B cell (primary cell): ENCODE results near the gene C21orf58. TPM values are rescaled to one million over a fixed set of nuclear protein-coding genes. Genes with fewer than 3 reads are reported as not detected.

Experiments
- ATAC-seq: fragments of 200-7000 bp; cut with Tn5 transposase; one replicate; pipeline ENCODE4 v1.10.0; 2021; ENCODE audit warnings: low read depth, mild to moderate bottlenecking, moderate number of reproducible peaks, moderate library complexity
- CTCF ChIA-PET: fragments of 350-600 bp; sonication (Branson Sonifier 250); formaldehyde crosslinking; loops from one replicate; lab custom pipeline; 2021; ENCODE audit warnings: antibody characterized with exemption, inconsistent platforms; lab: Charles Lee
- POLR2A ChIA-PET: fragments of 350-600 bp; sonication (Branson Sonifier 250); formaldehyde crosslinking; loops from one replicate; lab custom pipeline; 2021; ENCODE audit warnings: antibody characterized with exemption; lab: Charles Lee
- DNase-seq: peaks from one replicate; pipeline ENCODE4 v3.0.0; 2013
- H2AFZ ChIP-seq: 2 replicates; pipeline ENCODE4 v1.6.1; 2012; ENCODE audit warnings: mild to moderate bottlenecking, low read depth, low read length; ENCODE audit not compliant: insufficient read depth, poor library complexity, severe bottlenecking
- H3K27ac ChIP-seq, 2 donors: 1 replicate in 1 of 2; 2 replicates in 1 of 2; pipeline ENCODE4 v1.5.1; 2012 to 2013; ENCODE audit warnings: low read length in 2 of 2, mild to moderate bottlenecking in 2 of 2, moderate library complexity in 1 of 2
- H3K27me3 ChIP-seq, 4 experiments: fragments of 200-600 bp in 1 of 4; sonication (generic) in 1 of 4; replicated peaks in 1 of 4; 1 replicate in 2 of 4; 2 replicates in 2 of 4; pipeline versions ENCODE4 v1.6.1 to v1.7.0; 2013 to 2016; ENCODE audit warnings: low read length in 3 of 4, mild to moderate bottlenecking in 2 of 4, mixed read lengths in 1 of 4, moderate library complexity in 1 of 4; ENCODE audit not compliant: insufficient read depth in 4 of 4, control insufficient read depth in 3 of 4; ENCODE audit errors: control extremely low read depth in 1 of 4
- H3K36me3 ChIP-seq, 2 experiments: replicated peaks in 1 of 2; 1 replicate in 1 of 2; 2 replicates in 1 of 2; pipeline versions ENCODE4 v1.6.1 to v1.7.1; 2013; ENCODE audit warnings: low read length in 1 of 2; ENCODE audit not compliant: insufficient read depth in 2 of 2, control insufficient read depth in 1 of 2; ENCODE audit errors: control extremely low read depth in 1 of 2, extremely low read depth in 1 of 2
- H3K4me1 ChIP-seq, 2 donors: fragments of 200-600 bp in 1 of 2; sonication (generic) in 1 of 2; 1 replicate in 1 of 2; 2 replicates in 1 of 2; pipeline versions ENCODE4 v1.5.1 to v1.6.1; 2013 to 2017; ENCODE audit warnings: low read length in 2 of 2; ENCODE audit not compliant: control insufficient read depth in 2 of 2, insufficient read depth in 2 of 2
- H3K4me2 ChIP-seq: replicated peaks from 2 replicates; pipeline ENCODE3; 2012; ENCODE audit warnings: mild to moderate bottlenecking, low read depth, low read length; ENCODE audit not compliant: poor library complexity, severe bottlenecking
- H3K4me3 ChIP-seq, 5 experiments: fragments of 200-600 bp in 1 of 5; sonication (generic) in 1 of 5; 1 replicate in 3 of 5; 2 replicates in 2 of 5; pipeline versions ENCODE4 v1.5.1 to v1.7.0; 2011 to 2016; ENCODE audit warnings: low read length in 4 of 5, mild to moderate bottlenecking in 4 of 5, low read depth in 2 of 5, control low read depth in 1 of 5, moderate library complexity in 1 of 5; ENCODE audit not compliant: insufficient read depth in 1 of 5; ENCODE audit errors: control extremely low read depth in 1 of 5, extremely low read depth in 1 of 5
- H3K79me2 ChIP-seq: fragments of 200-600 bp; sonication (generic); one replicate; pipeline ENCODE4 v1.6.0; 2016; ENCODE audit warnings: low read length; ENCODE audit not compliant: control insufficient read depth, insufficient read depth
- H3K9ac ChIP-seq: fragments of 200-600 bp; sonication (generic); 2 replicates; pipeline ENCODE4 v1.6.1; 2017; ENCODE audit warnings: mild to moderate bottlenecking, low read length, moderate library complexity
- H3K9me3 ChIP-seq, 3 donors: one replicate each; pipeline versions ENCODE4 v1.6.1 to v1.7.1; 2013; ENCODE audit warnings: low read length in 2 of 3; ENCODE audit not compliant: control insufficient read depth in 2 of 3, insufficient read depth in 1 of 3; ENCODE audit errors: control extremely low read depth in 1 of 3
- H4K20me1 ChIP-seq: 2 replicates; pipeline ENCODE4 v1.6.0; 2012; ENCODE audit warnings: mild to moderate bottlenecking, low read length; ENCODE audit not compliant: insufficient read depth, control insufficient read depth, poor library complexity, severe bottlenecking
- H3K27ac Mint-ChIP-seq: one replicate; pipeline ENCODE4 v1.8.0; 2021; ENCODE audit warnings: mixed read lengths
- H3K27me3 Mint-ChIP-seq: one replicate; pipeline ENCODE4 v1.8.0; 2021; ENCODE audit warnings: mixed read lengths
- H3K4me1 Mint-ChIP-seq: one replicate; pipeline ENCODE4 v1.8.0; 2021; ENCODE audit warnings: mixed read lengths
- H3K4me3 Mint-ChIP-seq: one replicate; pipeline ENCODE4 v1.8.0; 2021; ENCODE audit warnings: mixed read lengths
- H3K9me3 Mint-ChIP-seq: one replicate; pipeline ENCODE4 v1.8.0; 2022; ENCODE audit warnings: mixed read lengths; ENCODE audit not compliant: insufficient read depth
- CTCF ChIP-seq: fragments of 200-600 bp; IDR thresholded peaks from one replicate; pipeline ENCODE4 v1.8.0; 2022; ENCODE audit warnings: antibody characterized with exemption, mild to moderate bottlenecking
- EZH2 ChIP-seq: IDR thresholded peaks from 2 replicates; pipeline ENCODE4 v1.6.1; 2012; ENCODE audit warnings: borderline replicate concordance, low read depth, mild to moderate bottlenecking, moderate library complexity, low read length; ENCODE audit not compliant: insufficient read depth, poor library complexity, severe bottlenecking
- WGBS: methylation state at CpG from one replicate; pipeline ENCODE4 v1.1.5; 2013; ENCODE audit warnings: missing lambda C conversion rate; ENCODE audit not compliant: insufficient coverage; 5-methylcytosine and 5-hydroxymethylcytosine counted together
- intact Hi-C: fragments of 100-400 bp; cut with micrococcal nuclease; formaldehyde crosslinking; loops from one replicate; pipeline ENCODE4 v1.10.0; 2022
- polyA plus RNA-seq: library from polyadenylated mRNA; depleted of rRNA; stranded (reverse); fragments of >200 nt; gene quantifications from 2 replicates; pipeline ENCODE4 v1.2.3, GENCODE V29; 2012
- total RNA-seq, 2 donors: library from RNA; stranded (reverse); fragments of 120-200 nt in 1 of 2; gene quantifications; 1 replicate in 1 of 2; 2 replicates in 1 of 2; pipeline versions ENCODE4 v1.2.3 to v1.2.4, GENCODE V29; 2013 to 2022

Gene C21orf58
- total and polyA plus RNA-seq, 2 donors (not counting 1 experiment from before 2014, with no cell fraction given) = 6.3 to 9.5 TPM

DNA sequence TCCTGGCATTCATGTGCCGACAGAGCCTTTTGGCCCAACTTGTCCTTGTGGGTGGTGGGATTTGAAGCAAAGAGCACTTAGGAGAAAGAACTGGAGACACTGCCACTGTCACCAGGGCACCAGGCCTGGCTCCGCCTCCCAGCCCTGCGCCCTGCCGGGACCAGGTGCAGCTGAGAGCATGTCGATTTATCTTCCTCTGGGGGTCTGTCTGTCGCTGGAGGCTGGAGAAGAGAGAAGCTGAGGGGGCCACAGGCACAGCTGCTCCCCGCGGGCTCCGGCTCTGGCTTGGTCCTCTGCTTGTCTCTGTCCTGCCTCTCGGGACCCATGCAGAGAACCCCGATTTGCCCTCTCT is 28.5 kb upstream of the C21orf58 start:
- no peak for DNase-seq
- Histone ChIP-seq H2AFZ (no peak overlapping the region), H3K4me3 (no peak overlapping the region), H3K9me3 (peaks cover 0 to 3% (median 0%) of the 10 kb centered on the region in 3 donors), H3K27me3 (no peaks in the 10 kb centered on the region), H3K27ac (no peak overlapping the region), H3K79me2 (no peaks in the 10 kb centered on the region), H4K20me1 (no peaks in the 10 kb centered on the region), H3K36me3 (peaks cover 0 to 75% of the 10 kb centered on the region in 2 experiments), H3K4me1 (no peaks in the 10 kb centered on the region), H3K9ac (no peak overlapping the region), H3K4me2 (no peak overlapping the region)
- ChIA-PET POLR2A (no interaction called here), CTCF (interaction anchor here (1.1 kb wide), 1 partner anchor 209 kb away, joined by 3 read pairs; no protein-coding TSS in a partner anchor)
- H3K27me3 Mint-ChIP-seq = no peaks in the 10 kb centered on the region
- TF ChIP-seq EZH2 (no peak), CTCF (no peak)
- WGBS = 97% methylated on average over 11 of the region's 11 CpGs
- no peak overlapping the region for H3K27ac Mint-ChIP-seq
- no peaks in the 10 kb centered on the region for H3K9me3 Mint-ChIP-seq
- ATAC-seq = no peak
- intact Hi-C loops = no loop called here
- no peak overlapping the region for H3K4me3 Mint-ChIP-seq
- peaks cover under 1% of the 10 kb centered on the region for H3K4me1 Mint-ChIP-seq

DNA sequence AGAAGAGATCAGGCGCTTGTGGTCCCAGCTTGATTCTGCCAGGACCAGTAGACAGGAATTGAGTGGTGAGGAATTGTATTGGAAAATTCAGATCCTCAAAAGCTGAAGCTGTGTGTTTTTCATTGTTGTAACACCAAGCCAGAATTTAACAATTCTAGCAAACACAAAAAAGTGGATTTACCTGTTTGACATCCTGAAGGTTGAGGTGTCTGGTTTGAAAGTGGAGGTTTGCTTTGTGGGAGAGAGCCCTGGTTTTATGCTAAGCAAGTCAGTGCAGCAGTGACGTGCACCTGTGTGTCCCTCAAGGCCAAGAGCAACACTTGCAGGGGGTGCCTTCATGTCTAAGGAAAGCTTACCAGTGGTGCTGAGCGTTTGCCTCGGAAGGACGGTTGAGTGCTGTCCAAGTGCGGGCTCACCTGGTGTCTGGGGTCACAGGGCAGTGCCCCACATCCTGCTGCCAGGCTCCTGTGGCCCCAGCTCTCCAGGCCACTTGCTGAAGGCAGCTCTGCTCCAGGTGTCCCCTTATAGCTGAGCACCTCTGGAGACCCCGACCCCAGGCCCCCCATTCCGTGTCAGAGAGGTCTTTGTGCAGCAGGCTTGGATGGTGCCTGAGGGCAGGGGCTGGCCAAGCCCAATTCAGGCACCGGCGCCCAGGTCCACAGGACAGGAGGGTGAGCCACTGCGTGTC is 27.9 kb upstream of the C21orf58 start:
- Mint-ChIP-seq H3K4me1 (no peaks in the 10 kb centered on the region), H3K9me3 (no peaks in the 10 kb centered on the region), H3K4me3 (no peak overlapping the region), H3K27ac (no peak overlapping the region), H3K27me3 (no peaks in the 10 kb centered on the region)
- no peak overlapping the region for H3K27ac ChIP-seq
- peaks cover 2% of the 10 kb centered on the region for H3K79me2 ChIP-seq
- POLR2A ChIA-PET = no interaction called here
- no peak for ATAC-seq
- H3K4me3 ChIP-seq = no peak overlapping the region
- TF ChIP-seq CTCF = no peak
- TF ChIP-seq EZH2 = no peak
- 99% methylated on average over 10 of the region's 11 CpGs for WGBS
- no peak overlapping the region for H3K4me2 ChIP-seq
- no peak for DNase-seq
- no peaks in the 10 kb centered on the region for H3K4me1 ChIP-seq
- H4K20me1 ChIP-seq = no peaks in the 10 kb centered on the region
- intact Hi-C loops = no loop called here
- no peak overlapping the region for H2AFZ ChIP-seq
- no peaks in the 10 kb centered on the region for H3K27me3 ChIP-seq
- H3K9ac ChIP-seq = no peak overlapping the region
- CTCF ChIA-PET = interaction anchor here (1.1 kb wide), 1 partner anchor 208 kb away, joined by 3 read pairs; no protein-coding TSS in a partner anchor
- H3K9me3 ChIP-seq = peaks cover 0 to 3% (median 0%) of the 10 kb centered on the region in 3 donors
- peaks cover 0 to 75% of the 10 kb centered on the region in 2 experiments for H3K36me3 ChIP-seq
